HepG2 (cell line): Measurements from ENCODE around the gene STRIP1. TPM values are rescaled to one million over a fixed set of nuclear protein-coding genes. Genes with fewer than 3 reads are reported as not detected.

Source experiments
- ARNT ChIP-seq: fragments of 450-650 bp; IDR thresholded peaks from 2 replicates; pipeline ENCODE4 v1.6.1; 2017
- ARNT2 ChIP-seq: sonication (generic); formaldehyde crosslinking; IDR thresholded peaks from 2 replicates; pipeline ENCODE4 v1.8.0; 2022; ENCODE audit warnings: mild to moderate bottlenecking, low read depth, missing genetic modification reagents, moderate library complexity
- SP4 ChIP-seq: sonication (generic); formaldehyde crosslinking; IDR thresholded peaks from 2 replicates; pipeline ENCODE4 v1.8.1; 2023; ENCODE audit warnings: mild to moderate bottlenecking, missing genetic modification reagents
- SUZ12 ChIP-seq: fragments of 150-350 bp; IDR thresholded peaks from 2 replicates; pipeline ENCODE4 v1.6.1; 2014; ENCODE audit warnings: low read depth, low read length
- WIZ ChIP-seq: sonication (generic); formaldehyde crosslinking; IDR thresholded peaks from 2 replicates; pipeline ENCODE4 v1.5.1; 2020; ENCODE audit warnings: mild to moderate bottlenecking, missing genetic modification reagents
- ZFP36 ChIP-seq: fragments of 150-350 bp; IDR thresholded peaks from 2 replicates; pipeline ENCODE4 v1.6.1; 2018; ENCODE audit warnings: borderline replicate concordance, low read length, low read depth; ENCODE audit not compliant: partially characterized antibody
- ZNF430 ChIP-seq: sonication (generic); formaldehyde crosslinking; IDR thresholded peaks from 2 replicates; pipeline ENCODE4 v1.9.0; 2021; ENCODE audit warnings: mild to moderate bottlenecking, missing genetic modification reagents
- ZNF460 ChIP-seq: sonication (generic); formaldehyde crosslinking; IDR thresholded peaks from 2 replicates; pipeline ENCODE4 v1.5.1; 2020; ENCODE audit warnings: missing genetic modification reagents, mild to moderate bottlenecking, borderline replicate concordance
- ZSCAN31 ChIP-seq: sonication (generic); formaldehyde crosslinking; IDR thresholded peaks from 2 replicates; pipeline ENCODE4 v1.5.0; 2020; ENCODE audit warnings: low read depth, mild to moderate bottlenecking, missing genetic modification reagents
- polyA plus RNA-seq, 8 experiments: library from polyadenylated mRNA; depleted of rRNA in 3 of 8; stranded (reverse) in 7 of 8; unstranded in 1 of 8; fragments of >200 nt; fragmentation: Illumina TruSeq in 4 of 8; extraction: Trizol in 4 of 8; gene quantifications; 2 replicates each; pipeline versions ENCODE4 v1.2.1 to v1.2.3, GENCODE V29; 2011 to 2016; ENCODE audit warnings: low read depth in 4 of 8, missing spikeins in 1 of 8, mixed read lengths in 1 of 8; ENCODE audit not compliant: insufficient read depth in 1 of 8
- total RNA-seq, 5 experiments: library from RNA; depleted of rRNA; stranded (reverse); fragments of >200 nt; fragmentation: Illumina TruSeq; extraction: Trizol; gene quantifications; 2 replicates each; pipeline ENCODE4 v1.2.3, GENCODE V29; 2016; ENCODE audit warnings: low read depth in 1 of 5
- TF ChIP-seq, protein P1 (sequence below): sonication (generic); formaldehyde crosslinking; IDR thresholded peaks from 2 replicates; pipeline ENCODE4 v1.4.0; 2020; ENCODE audit warnings: missing genetic modification reagents, borderline replicate concordance
- TF ChIP-seq, protein P2 (sequence below): sonication (generic); formaldehyde crosslinking; IDR thresholded peaks from 2 replicates; pipeline ENCODE4 v1.4.0; 2020; ENCODE audit warnings: missing genetic modification reagents, borderline replicate concordance

The STRIP1 gene
- total and polyA plus RNA-seq, 2 of the 13 experiments (the other 11 are each of a cell fraction or from before 2014, with no cell fraction given), result 20.9 to 27.9 TPM

DNA sequence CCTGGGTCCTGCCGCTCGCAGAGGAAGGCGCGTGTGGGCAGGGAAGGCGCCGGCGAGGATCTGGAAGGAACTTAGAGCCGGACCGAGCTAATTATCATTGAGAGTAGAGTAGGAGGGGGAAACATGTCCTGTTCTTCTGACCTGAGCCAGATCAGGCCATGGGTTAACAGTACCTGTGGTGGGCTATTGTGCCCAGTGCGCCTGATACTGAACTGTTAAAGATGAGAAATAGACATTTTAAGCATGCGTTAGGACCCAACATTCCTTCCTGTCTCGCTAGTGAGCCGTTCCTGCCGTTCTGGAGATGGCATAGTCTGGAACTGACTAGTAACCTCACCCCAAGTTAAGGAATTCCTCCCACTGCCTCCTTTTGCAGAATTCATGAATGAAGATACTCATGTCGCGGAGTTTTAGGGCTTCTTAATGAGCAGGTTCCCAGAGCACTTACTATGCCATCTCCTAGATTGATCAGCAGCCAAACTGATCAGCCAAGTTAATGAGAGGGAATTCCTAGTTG, 870 bp downstream of the STRIP1 start (continued):
- TF ChIP-seq, protein P1, sequence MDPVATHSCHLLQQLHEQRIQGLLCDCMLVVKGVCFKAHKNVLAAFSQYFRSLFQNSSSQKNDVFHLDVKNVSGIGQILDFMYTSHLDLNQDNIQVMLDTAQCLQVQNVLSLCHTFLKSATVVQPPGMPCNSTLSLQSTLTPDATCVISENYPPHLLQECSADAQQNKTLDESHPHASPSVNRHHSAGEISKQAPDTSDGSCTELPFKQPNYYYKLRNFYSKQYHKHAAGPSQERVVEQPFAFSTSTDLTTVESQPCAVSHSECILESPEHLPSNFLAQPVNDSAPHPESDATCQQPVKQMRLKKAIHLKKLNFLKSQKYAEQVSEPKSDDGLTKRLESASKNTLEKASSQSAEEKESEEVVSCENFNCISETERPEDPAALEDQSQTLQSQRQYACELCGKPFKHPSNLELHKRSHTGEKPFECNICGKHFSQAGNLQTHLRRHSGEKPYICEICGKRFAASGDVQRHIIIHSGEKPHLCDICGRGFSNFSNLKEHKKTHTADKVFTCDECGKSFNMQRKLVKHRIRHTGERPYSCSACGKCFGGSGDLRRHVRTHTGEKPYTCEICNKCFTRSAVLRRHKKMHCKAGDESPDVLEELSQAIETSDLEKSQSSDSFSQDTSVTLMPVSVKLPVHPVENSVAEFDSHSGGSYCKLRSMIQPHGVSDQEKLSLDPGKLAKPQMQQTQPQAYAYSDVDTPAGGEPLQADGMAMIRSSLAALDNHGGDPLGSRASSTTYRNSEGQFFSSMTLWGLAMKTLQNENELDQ (CRISPR knock-in tag), result no peak
- TF ChIP-seq ARNT2 (CRISPR knock-in tag), result peak; percentile 39; the same call in 1 of the 2 replicates
- 0 out of 2 replicates have a peak, but pooled peaks have one; percentile 29 for TF ChIP-seq SP4 (CRISPR knock-in tag)
- TF ChIP-seq ZFP36, result no peak
- TF ChIP-seq ZSCAN31, result no peak
- TF ChIP-seq SUZ12, result no peak
- TF ChIP-seq ZNF460 (CRISPR knock-in tag), result no peak
- no peak for TF ChIP-seq ZNF430 (CRISPR knock-in tag)
- 0 out of 2 replicates have a peak, but pooled peaks have one; percentile 5 for TF ChIP-seq WIZ
- TF ChIP-seq ARNT, result no peak
- TF ChIP-seq, protein P2, sequence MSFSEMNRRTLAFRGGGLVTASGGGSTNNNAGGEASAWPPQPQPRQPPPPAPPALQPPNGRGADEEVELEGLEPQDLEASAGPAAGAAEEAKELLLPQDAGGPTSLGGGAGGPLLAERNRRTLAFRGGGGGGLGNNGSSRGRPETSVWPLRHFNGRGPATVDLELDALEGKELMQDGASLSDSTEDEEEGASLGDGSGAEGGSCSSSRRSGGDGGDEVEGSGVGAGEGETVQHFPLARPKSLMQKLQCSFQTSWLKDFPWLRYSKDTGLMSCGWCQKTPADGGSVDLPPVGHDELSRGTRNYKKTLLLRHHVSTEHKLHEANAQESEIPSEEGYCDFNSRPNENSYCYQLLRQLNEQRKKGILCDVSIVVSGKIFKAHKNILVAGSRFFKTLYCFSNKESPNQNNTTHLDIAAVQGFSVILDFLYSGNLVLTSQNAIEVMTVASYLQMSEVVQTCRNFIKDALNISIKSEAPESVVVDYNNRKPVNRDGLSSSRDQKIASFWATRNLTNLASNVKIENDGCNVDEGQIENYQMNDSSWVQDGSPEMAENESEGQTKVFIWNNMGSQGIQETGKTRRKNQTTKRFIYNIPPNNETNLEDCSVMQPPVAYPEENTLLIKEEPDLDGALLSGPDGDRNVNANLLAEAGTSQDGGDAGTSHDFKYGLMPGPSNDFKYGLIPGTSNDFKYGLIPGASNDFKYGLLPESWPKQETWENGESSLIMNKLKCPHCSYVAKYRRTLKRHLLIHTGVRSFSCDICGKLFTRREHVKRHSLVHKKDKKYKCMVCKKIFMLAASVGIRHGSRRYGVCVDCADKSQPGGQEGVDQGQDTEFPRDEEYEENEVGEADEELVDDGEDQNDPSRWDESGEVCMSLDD (CRISPR knock-in tag), result no peak
